Upper lobe of right lung (tissue), 1 donor: ENCODE data around the gene MGARP. TPM values are rescaled to one million over a fixed set of nuclear protein-coding genes. Genes with fewer than 3 reads are reported as not detected.
"Not testable (repeated sequence)": the region's sequence is repeated elsewhere in the genome, so short reads cannot be mapped to it uniquely, and the experiment has no call there.

Experiments
- ATAC-seq: fragments of 200-7000 bp; cut with Tn5 transposase; one replicate; pipeline ENCODE4 v1.9.1; 2020; ENCODE audit warnings: mild to moderate bottlenecking, moderate library complexity
- DNase-seq: peaks from one replicate; pipeline ENCODE4 v3.0.0-alpha.2; 2020
- H3K27ac ChIP-seq: fragments of 200-600 bp; one replicate; pipeline ENCODE4 v1.8.0; 2022
- H3K27me3 ChIP-seq: fragments of 200-600 bp; one replicate; pipeline ENCODE4 v1.8.0; 2022; ENCODE audit warnings: mild to moderate bottlenecking
- H3K36me3 ChIP-seq: fragments of 200-600 bp; one replicate; pipeline ENCODE4 v1.8.0; 2022
- H3K4me1 ChIP-seq: fragments of 200-600 bp; one replicate; pipeline ENCODE4 v1.8.0; 2022
- H3K4me3 ChIP-seq: fragments of 200-600 bp; one replicate; pipeline ENCODE4 v1.8.0; 2022; ENCODE audit warnings: mild to moderate bottlenecking
- H3K9me3 ChIP-seq: fragments of 200-600 bp; one replicate; pipeline ENCODE4 v1.8.0; 2022
- CTCF ChIP-seq: fragments of 200-600 bp; IDR thresholded peaks from one replicate; pipeline ENCODE4 v1.8.0; 2022; ENCODE audit warnings: antibody characterized with exemption
- intact Hi-C: fragments of 100-400 bp; cut with DNase I; formaldehyde crosslinking; loops from one replicate; pipeline ENCODE4 v1.11.0; 2022
- total RNA-seq: library from RNA; stranded (reverse); fragmentation: NEBNext Ultra II Directional; extraction: Animal tissue kit (Norgen Biotek cat#: 25700); gene quantifications from one replicate; pipeline ENCODE4 v1.2.1, GENCODE V29; 2021
- donor health status: DM: no; HTN: yes; CAD: no; lungs with severe emphysema.

The MGARP gene
- total RNA-seq, 1 donor from 2014 or later, result 0.75 TPM

GRCh38 chr4:139273835-139274234 is 6.2 kb downstream of the MGARP start:
- Histone ChIP-seq H3K9me3 (no peaks in the 10 kb centered on the region), H3K4me1 (peaks cover under 1% of the 10 kb centered on the region), H3K4me3 (no peak overlapping the region), H3K27me3 (peaks cover 28% of the 10 kb centered on the region), H3K27ac (no peak overlapping the region), H3K36me3 (no peaks in the 10 kb centered on the region)
- intact Hi-C loops, result no loop called here
- no peak for TF ChIP-seq CTCF
- DNase-seq (no peak), ATAC-seq (no peak)

GRCh38 chr4:139267301-139267700 is 12.7 kb downstream of the MGARP start:
- Histone ChIP-seq H3K4me3 (no peak overlapping the region), H3K27ac (no peak overlapping the region), H3K27me3 (no peaks in the 10 kb centered on the region), H3K4me1 (peaks cover 13% of the 10 kb centered on the region), H3K9me3 (no peaks in the 10 kb centered on the region), H3K36me3 (no peaks in the 10 kb centered on the region)
- DNase-seq (no peak), ATAC-seq (no peak)
- no peak for TF ChIP-seq CTCF
- intact Hi-C loops, result no loop called here

- Histone ChIP-seq H3K9me3 (no peaks in the 10 kb centered on the region), H3K36me3 (no peaks in the 10 kb centered on the region), H3K4me1 (peaks cover 13% of the 10 kb centered on the region), H3K27ac (peak overlapping the region; percentile 55), H3K4me3 (peak overlapping the region; percentile 42), H3K27me3 (no peaks in the 10 kb centered on the region)
- TF ChIP-seq CTCF, result no peak
- ATAC-seq, result peak; percentile 96
- peak; percentile 84 for DNase-seq
- intact Hi-C loops, result no loop called here
These were observed 13.3 kb downstream of the MGARP start for GRCh38 chr4:139266583-139267257.

- Histone ChIP-seq H3K4me1 (peaks cover 13% of the 10 kb centered on the region), H3K4me3 (peak overlapping the region; percentile 42), H3K27ac (peak overlapping the region; percentile 55), H3K36me3 (no peaks in the 10 kb centered on the region), H3K9me3 (no peaks in the 10 kb centered on the region), H3K27me3 (no peaks in the 10 kb centered on the region)
- intact Hi-C loops, result no loop called here
- no peak for DNase-seq
- TF ChIP-seq CTCF, result no peak
- ATAC-seq, result no peak
These were observed 13.8 kb downstream of the MGARP start for GRCh38 chr4:139266208-139266582.

GRCh38 chr4:139265654-139266053 is 14.4 kb downstream of the MGARP start:
- Histone ChIP-seq H3K9me3 (no peaks in the 10 kb centered on the region), H3K4me1 (peaks cover 13% of the 10 kb centered on the region), H3K27me3 (no peaks in the 10 kb centered on the region), H3K27ac (no peak overlapping the region), H3K4me3 (no peak overlapping the region), H3K36me3 (no peaks in the 10 kb centered on the region)
- ATAC-seq (no peak), DNase-seq (no peak)
- intact Hi-C loops, result no loop called here
- no peak for TF ChIP-seq CTCF

- no peak overlapping the region for H3K4me3 ChIP-seq
- no peaks in the 10 kb centered on the region for H3K4me1 ChIP-seq
- intact Hi-C loops, result no loop called here
- TF ChIP-seq CTCF, result no peak
- no peaks in the 10 kb centered on the region for H3K36me3 ChIP-seq
- H3K27me3 ChIP-seq, result no peaks in the 10 kb centered on the region
- ATAC-seq (no peak), DNase-seq (no peak)
- H3K27ac ChIP-seq, result no peak overlapping the region
- no peaks in the 10 kb centered on the region for H3K9me3 ChIP-seq
These were observed 23.7 kb downstream of the MGARP start for GRCh38 chr4:139256349-139256748.

- DNase-seq, intact Hi-C loops, H3K9me3 ChIP-seq, H3K27ac ChIP-seq, H3K4me3 ChIP-seq, H3K36me3 ChIP-seq, H3K4me1 ChIP-seq, H3K27me3 ChIP-seq, ATAC-seq: not testable (repeated sequence)
These were observed 24.4 kb downstream of the MGARP start for GRCh38 chr4:139255581-139255980.
